IMR-90 (cell line): ENCODE data around the gene ATP6V0A4. TPM values are rescaled to one million over a fixed set of nuclear protein-coding genes. Genes with fewer than 3 reads are reported as not detected.

Source experiments
- ATAC-seq: fragments of 200-7000 bp; cut with Tn5 transposase; 2 replicates; pipeline ENCODE4 v1.9.1; 2020; ENCODE audit warnings: low read depth, mild to moderate bottlenecking, moderate library complexity
- BruUV-seq: library from RNA; stranded (reverse); fragments of 400-500 nt; replicated peaks from 2 replicates; lab custom pipeline; 2021; lab: Mats Ljungman, UMichigan
- CTCF ChIA-PET: fragments of 300-600 bp; formaldehyde crosslinking; extraction: SDS; loops from one replicate; lab custom pipeline; 2021; ENCODE audit warnings: antibody characterized with exemption; lab: Yijun Ruan, JAX
- POLR2A ChIA-PET: fragments of 300-600 bp; sonication (Branson Sonifier 250); formaldehyde crosslinking; loops from one replicate; lab custom pipeline; 2022; ENCODE audit warnings: antibody characterized with exemption; ENCODE audit not compliant: unreplicated experiment; lab: Charles Lee
- DNase-seq: peaks from one replicate; pipeline ENCODE4 v3.0.0; 2013
- H2AFZ ChIP-seq: replicated peaks from 2 replicates; pipeline ENCODE3; 2013; ENCODE audit warnings: low read length, mild to moderate bottlenecking; ENCODE audit not compliant: poor library complexity
- H2AK5ac ChIP-seq: 2 replicates; pipeline ENCODE4 v1.6.1; 2013; ENCODE audit warnings: low read depth, low read length, inconsistent platforms
- H2AK9ac ChIP-seq: replicated peaks from 2 replicates; pipeline ENCODE3; 2013; ENCODE audit warnings: mild to moderate bottlenecking, low read depth, low read length, moderate library complexity; ENCODE audit not compliant: poor library complexity
- H2BK120ac ChIP-seq: 2 replicates; pipeline ENCODE4 v1.6.1; 2013; ENCODE audit warnings: low read depth, low read length, inconsistent platforms
- H2BK15ac ChIP-seq: 3 replicates; pipeline ENCODE4 v1.6.1; 2013; ENCODE audit warnings: low read depth, low read length, inconsistent platforms
- H2BK20ac ChIP-seq: 2 replicates; pipeline ENCODE4 v1.6.1; 2013; ENCODE audit warnings: low read depth, mild to moderate bottlenecking, inconsistent platforms, low read length, moderate library complexity
- H2BK5ac ChIP-seq: 2 replicates; pipeline ENCODE4 v1.6.1; 2013; ENCODE audit warnings: mild to moderate bottlenecking, low read depth, low read length, inconsistent platforms; ENCODE audit not compliant: poor library complexity, severe bottlenecking
- H3K14ac ChIP-seq: replicated peaks from 2 replicates; pipeline ENCODE4 v1.6.1; 2013; ENCODE audit warnings: low read depth, low read length, inconsistent platforms
- H3K18ac ChIP-seq: 2 replicates; pipeline ENCODE4 v1.6.1; 2013; ENCODE audit warnings: low read depth, low read length, control low read depth
- H3K23ac ChIP-seq: 2 replicates; pipeline ENCODE4 v1.6.1; 2013; ENCODE audit warnings: low read depth, low read length, inconsistent platforms
- H3K27ac ChIP-seq: 2 replicates; pipeline ENCODE4 v1.5.1; 2013; ENCODE audit warnings: mild to moderate bottlenecking, control low read depth, low read length; ENCODE audit not compliant: insufficient read depth
- H3K27me3 ChIP-seq: 2 replicates; pipeline ENCODE4 v1.6.1; 2013; ENCODE audit warnings: low read length; ENCODE audit not compliant: control insufficient read depth, insufficient read depth
- H3K36me3 ChIP-seq: 2 replicates; pipeline ENCODE4 v1.6.1; 2013; ENCODE audit warnings: low read length, mixed read lengths; ENCODE audit not compliant: control insufficient read depth, insufficient read depth
- H3K4ac ChIP-seq: 2 replicates; pipeline ENCODE4 v1.6.1; 2013; ENCODE audit warnings: low read depth, low read length, inconsistent platforms
- H3K4me1 ChIP-seq: 2 replicates; pipeline ENCODE4 v1.6.1; 2013; ENCODE audit warnings: low read length, mixed read lengths; ENCODE audit not compliant: control insufficient read depth, insufficient read depth
- H3K4me2 ChIP-seq: 2 replicates; pipeline ENCODE4 v1.6.1; 2013; ENCODE audit warnings: low read depth, mild to moderate bottlenecking, control low read depth, low read length, moderate library complexity
- H3K4me3 ChIP-seq: 2 replicates; pipeline ENCODE4 v1.5.1; 2013; ENCODE audit warnings: low read depth, mild to moderate bottlenecking, control low read depth, low read length, moderate library complexity; ENCODE audit not compliant: insufficient read depth
- H3K56ac ChIP-seq: 2 replicates; pipeline ENCODE4 v1.6.1; 2013; ENCODE audit warnings: low read length, inconsistent platforms; ENCODE audit not compliant: insufficient read depth; ENCODE audit errors: extremely low read depth
- H3K79me1 ChIP-seq, 2 experiments: 2 replicates each; pipeline ENCODE4 v1.6.1; 2013; ENCODE audit warnings: low read length in 2 of 2, inconsistent platforms in 1 of 2, low read depth in 1 of 2
- H3K9ac ChIP-seq: 2 replicates; pipeline ENCODE4 v1.6.1; 2013; ENCODE audit warnings: low read depth, low read length, control low read depth
- H3K9me1 ChIP-seq: 2 replicates; pipeline ENCODE4 v1.6.1; 2013; ENCODE audit warnings: low read length, inconsistent platforms; ENCODE audit not compliant: insufficient read depth
- H3K9me3 ChIP-seq: 2 replicates; pipeline ENCODE4 v1.6.1; 2013; ENCODE audit warnings: low read length; ENCODE audit not compliant: control insufficient read depth, insufficient read depth
- H4K20me1 ChIP-seq: 2 replicates; pipeline ENCODE4 v1.6.1; 2013; ENCODE audit warnings: low read length, inconsistent platforms; ENCODE audit not compliant: insufficient read depth
- H4K5ac ChIP-seq: 2 replicates; pipeline ENCODE4 v1.6.1; 2013; ENCODE audit warnings: mild to moderate bottlenecking, low read depth, low read length, control low read depth
- H4K8ac ChIP-seq, 2 experiments: 2 replicates each; pipeline ENCODE4 v1.6.1; 2013; ENCODE audit warnings: low read depth in 2 of 2, low read length in 2 of 2, control low read depth in 1 of 2, inconsistent platforms in 1 of 2
- H4K91ac ChIP-seq: 2 replicates; pipeline ENCODE4 v1.6.1; 2013; ENCODE audit warnings: low read depth, low read length, inconsistent platforms; ENCODE audit not compliant: insufficient read depth
- BHLHE40 ChIP-seq: fragments of 150-350 bp; IDR thresholded peaks from 2 replicates; pipeline ENCODE4 v1.6.1; 2016; ENCODE audit warnings: mild to moderate bottlenecking, low read depth, low read length
- CEBPB ChIP-seq: IDR thresholded peaks from 2 replicates; pipeline ENCODE4 v1.6.1; 2012; ENCODE audit warnings: low read depth, low read length, improper control_type of control experiment
- CHD1 ChIP-seq: IDR thresholded peaks from 2 replicates; pipeline ENCODE4 v1.6.1; 2012; ENCODE audit warnings: low read depth, low read length, improper control_type of control experiment
- FOS ChIP-seq: fragments of 150-350 bp; IDR thresholded peaks from 2 replicates; pipeline ENCODE4 v1.6.1; 2016; ENCODE audit warnings: low read depth, low read length
- MXI1 ChIP-seq: IDR thresholded peaks from 2 replicates; pipeline ENCODE4 v1.6.1; 2012; ENCODE audit warnings: low read depth, mild to moderate bottlenecking, low read length, moderate library complexity, borderline replicate concordance
- POLR2A ChIP-seq: IDR thresholded peaks from 2 replicates; pipeline ENCODE4 v1.6.1; 2012; ENCODE audit warnings: mild to moderate bottlenecking, low read depth, low read length
- RCOR1 ChIP-seq: IDR thresholded peaks from 2 replicates; pipeline ENCODE4 v1.6.1; 2012; ENCODE audit warnings: mild to moderate bottlenecking, low read length, improper control_type of control experiment; ENCODE audit not compliant: insufficient replicate concordance
- RFX5 ChIP-seq: IDR thresholded peaks from 2 replicates; pipeline ENCODE4 v1.8.0; 2012; ENCODE audit warnings: low read depth, mild to moderate bottlenecking, low read length, moderate library complexity
- SMC3 ChIP-seq: fragments of 150-350 bp; IDR thresholded peaks from 2 replicates; pipeline ENCODE4 v1.6.1; 2016; ENCODE audit warnings: low read depth, mild to moderate bottlenecking, antibody characterized with exemption, low read length, moderate library complexity
- WGBS, 2 experiments: methylation state at CpG; one replicate each; pipeline versions ENCODE4 v1.1.5 to v1.1.7; 2013; ENCODE audit warnings: missing lambda C conversion rate in 2 of 2; ENCODE audit not compliant: insufficient read length in 1 of 2; ENCODE audit errors: extremely low coverage in 2 of 2; 5-methylcytosine and 5-hydroxymethylcytosine counted together
- dilution Hi-C: fragments of 300-500 bp; cut with HindIII; formaldehyde crosslinking; loops from one replicate; pipeline ENCODE4 v1.14.3; 2018; ENCODE audit warnings: low sequenced_read_pairs; ENCODE audit not compliant: unreplicated experiment
- in situ Hi-C: fragments of 300-500 bp; cut with MboI; formaldehyde crosslinking; loops from 3 replicates; pipeline ENCODE4 v1.14.3; 2019; ENCODE audit warnings: low sequenced_read_pairs, inconsistent platforms, mixed read lengths
- intact Hi-C: fragments of 100-400 bp; cut with micrococcal nuclease; formaldehyde crosslinking; loops from 2 replicates; pipeline ENCODE4 v1.10.0; 2022
- polyA plus RNA-seq, 3 experiments: library from polyadenylated mRNA; depleted of rRNA; stranded (reverse); fragments of >200 nt; gene quantifications; 2 replicates each; pipeline ENCODE4 v1.2.3, GENCODE V29; 2012; ENCODE audit warnings: low replicate concordance in 1 of 3
- total RNA-seq: library from RNA; depleted of rRNA; stranded (reverse); fragments of >200 nt; gene quantifications from 2 replicates; pipeline ENCODE4 v1.2.3, GENCODE V29; 2012
- TF ChIP-seq, protein P1 (sequence below): fragments of 150-350 bp; IDR thresholded peaks from 2 replicates; pipeline ENCODE4 v1.6.1; 2016; ENCODE audit warnings: low read depth, mild to moderate bottlenecking, low read length, moderate library complexity, borderline replicate concordance
- TF ChIP-seq, protein P2 (sequence below): conservative IDR thresholded peaks from 2 replicates; pipeline ENCODE4 v1.5.1; 2012; ENCODE audit warnings: mild to moderate bottlenecking, low read depth, low read length, improper control_type of control experiment

The ATP6V0A4 gene
- total and polyA plus RNA-seq, 2 of the 4 experiments (the other 2 are of a cell fraction): 0.05 to 0.18 TPM

DNA sequence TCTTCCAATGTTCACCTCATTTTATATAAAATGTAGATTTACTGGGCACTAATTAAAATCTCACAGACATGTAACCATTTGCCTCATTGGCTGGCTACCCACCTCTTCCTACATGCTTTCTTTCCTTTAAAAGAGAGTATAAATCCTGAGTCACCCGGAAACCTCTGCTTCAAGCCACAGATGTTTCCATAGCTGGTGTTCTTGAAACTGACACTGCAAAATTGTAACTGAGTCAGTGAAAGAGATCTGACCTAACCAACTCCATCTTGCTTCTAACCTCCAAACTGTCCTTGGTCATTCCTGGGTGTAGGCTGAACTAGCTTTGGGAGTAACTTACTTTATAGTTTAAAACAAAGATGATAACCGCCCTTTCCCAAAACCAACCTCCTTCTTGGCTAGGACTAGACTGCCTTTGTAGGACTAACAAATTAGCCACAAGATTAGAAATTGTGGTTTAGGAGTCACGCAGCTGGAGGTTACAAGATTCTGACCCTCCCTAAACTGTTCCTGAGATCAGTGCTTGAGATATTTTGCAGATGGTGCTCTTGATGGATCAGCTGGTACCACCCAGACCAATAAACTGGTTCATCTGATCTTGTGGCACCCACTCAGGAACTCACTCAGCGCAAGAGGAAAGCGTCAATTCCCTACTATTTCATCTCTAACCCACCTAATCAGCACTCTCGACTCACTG, 130.3 kb downstream of the ATP6V0A4 start:
- CTCF ChIA-PET: no interaction called here
- no peak for TF ChIP-seq MXI1
- no peak for TF ChIP-seq RCOR1
- TF ChIP-seq RFX5: no peak
- TF ChIP-seq, protein P1, sequence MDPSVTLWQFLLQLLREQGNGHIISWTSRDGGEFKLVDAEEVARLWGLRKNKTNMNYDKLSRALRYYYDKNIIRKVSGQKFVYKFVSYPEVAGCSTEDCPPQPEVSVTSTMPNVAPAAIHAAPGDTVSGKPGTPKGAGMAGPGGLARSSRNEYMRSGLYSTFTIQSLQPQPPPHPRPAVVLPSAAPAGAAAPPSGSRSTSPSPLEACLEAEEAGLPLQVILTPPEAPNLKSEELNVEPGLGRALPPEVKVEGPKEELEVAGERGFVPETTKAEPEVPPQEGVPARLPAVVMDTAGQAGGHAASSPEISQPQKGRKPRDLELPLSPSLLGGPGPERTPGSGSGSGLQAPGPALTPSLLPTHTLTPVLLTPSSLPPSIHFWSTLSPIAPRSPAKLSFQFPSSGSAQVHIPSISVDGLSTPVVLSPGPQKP: no peak
- TF ChIP-seq FOS: no peak
- TF ChIP-seq BHLHE40: no peak
- no peak for TF ChIP-seq POLR2A
- TF ChIP-seq CEBPB: no peak
- TF ChIP-seq SMC3: no peak
- TF ChIP-seq CHD1: no peak
- TF ChIP-seq, protein P2, sequence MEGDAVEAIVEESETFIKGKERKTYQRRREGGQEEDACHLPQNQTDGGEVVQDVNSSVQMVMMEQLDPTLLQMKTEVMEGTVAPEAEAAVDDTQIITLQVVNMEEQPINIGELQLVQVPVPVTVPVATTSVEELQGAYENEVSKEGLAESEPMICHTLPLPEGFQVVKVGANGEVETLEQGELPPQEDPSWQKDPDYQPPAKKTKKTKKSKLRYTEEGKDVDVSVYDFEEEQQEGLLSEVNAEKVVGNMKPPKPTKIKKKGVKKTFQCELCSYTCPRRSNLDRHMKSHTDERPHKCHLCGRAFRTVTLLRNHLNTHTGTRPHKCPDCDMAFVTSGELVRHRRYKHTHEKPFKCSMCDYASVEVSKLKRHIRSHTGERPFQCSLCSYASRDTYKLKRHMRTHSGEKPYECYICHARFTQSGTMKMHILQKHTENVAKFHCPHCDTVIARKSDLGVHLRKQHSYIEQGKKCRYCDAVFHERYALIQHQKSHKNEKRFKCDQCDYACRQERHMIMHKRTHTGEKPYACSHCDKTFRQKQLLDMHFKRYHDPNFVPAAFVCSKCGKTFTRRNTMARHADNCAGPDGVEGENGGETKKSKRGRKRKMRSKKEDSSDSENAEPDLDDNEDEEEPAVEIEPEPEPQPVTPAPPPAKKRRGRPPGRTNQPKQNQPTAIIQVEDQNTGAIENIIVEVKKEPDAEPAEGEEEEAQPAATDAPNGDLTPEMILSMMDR: no peak
- BruUV-seq: no TSS peak

More for the DNA sequence above, 130.3 kb downstream of the ATP6V0A4 start:
- Histone ChIP-seq H3K36me3 (no peaks in the 10 kb centered on the region), H2AFZ (no peak overlapping the region), H2BK20ac (no peak overlapping the region), H3K27ac (no peak overlapping the region), H3K4me3 (no peak overlapping the region), H3K79me1 (no peaks in the 10 kb centered on the region), H3K23ac (no peak overlapping the region), H4K8ac (no peak overlapping the region), H2AK9ac (no peak overlapping the region), H2BK15ac (no peak overlapping the region), H3K4ac (no peak overlapping the region), H3K4me1 (no peaks in the 10 kb centered on the region), H3K4me2 (no peak overlapping the region), H4K5ac (no peak overlapping the region), H2AK5ac (no peak overlapping the region), H3K9me1 (no peaks in the 10 kb centered on the region), H4K20me1 (no peaks in the 10 kb centered on the region), H3K9ac (no peak overlapping the region), H3K56ac (no peak overlapping the region), H2BK120ac (no peak overlapping the region), H3K27me3 (no peaks in the 10 kb centered on the region), H3K9me3 (peaks cover 6% of the 10 kb centered on the region; the same call in 1 of the 2 replicates), H3K18ac (no peak overlapping the region), H4K91ac (no peak overlapping the region), H3K14ac (no peak overlapping the region), H2BK5ac (no peak overlapping the region)
- no peak for ATAC-seq
- WGBS, 2 experiments: no CpG with 5 or more reads among the region's 6 CpGs
- POLR2A ChIA-PET: no interaction called here
- intact Hi-C loops: no loop called here
- dilution Hi-C loops: no loop called here
- in situ Hi-C loops: no loop called here
- DNase-seq: no peak
